Iris pigment epithelial cell (primary cell): ENCODE results near the gene SLC18A2.
"Not testable (repeated sequence)": the region's sequence is repeated elsewhere in the genome, so short reads cannot be mapped to it uniquely, and the experiment has no call there.

Experiments
- DNase-seq: peaks from one replicate; pipeline ENCODE4 v3.0.0-alpha.2; 2011; ENCODE audit warnings: low read depth

The SLC18A2 gene

DNA sequence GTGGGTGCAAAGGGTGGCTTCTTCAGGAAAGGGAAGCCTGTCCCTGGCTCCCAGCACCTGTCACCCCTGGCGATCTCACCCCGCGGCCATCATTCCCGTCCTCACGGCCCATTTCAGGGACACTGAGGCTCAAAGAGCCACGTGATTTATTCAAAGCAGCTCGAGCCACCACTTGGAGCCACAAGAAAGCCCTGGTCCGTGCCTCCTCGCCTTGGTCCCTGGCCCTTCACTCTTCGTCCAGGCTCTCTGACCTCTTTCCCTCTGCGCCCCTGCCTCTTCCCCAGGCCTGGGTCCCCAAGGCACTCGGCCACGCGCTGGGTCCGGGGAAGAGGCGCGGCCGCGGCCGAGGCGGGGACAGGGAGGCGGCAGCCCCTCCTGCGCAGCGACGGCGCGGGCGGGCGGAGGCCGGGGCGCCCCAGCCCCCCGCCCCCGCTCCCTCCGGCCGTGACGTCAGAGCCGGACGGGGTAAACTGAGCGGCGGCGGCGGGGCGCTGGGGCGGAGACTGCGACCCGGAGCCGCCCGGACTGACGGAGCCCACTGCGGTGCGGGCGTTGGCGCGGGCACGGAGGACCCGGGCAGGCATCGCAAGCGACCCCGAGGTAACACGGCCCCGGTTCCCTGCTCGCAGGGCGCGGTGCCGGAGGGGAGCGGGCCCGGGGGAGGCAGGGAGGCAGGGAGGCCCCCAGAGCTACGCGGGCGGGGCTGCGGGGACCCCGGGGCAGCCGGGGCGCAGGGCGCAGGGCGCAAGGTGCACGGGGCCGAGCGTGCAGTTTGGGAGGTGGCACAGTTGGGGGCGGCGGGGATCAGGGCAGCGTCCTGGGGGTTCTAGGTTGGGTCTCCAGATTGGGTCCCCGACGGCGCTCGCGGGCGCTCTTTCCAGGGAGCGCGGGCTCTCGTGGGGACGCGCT, at the start of gene SLC18A2:
SLC18A2 (plus strand) TSS at position 494 of the 909 bp plus-strand sequence. CDS start 580 bp downstream, outside the sequence.
- no peak for DNase-seq

- no peak for DNase-seq
These were observed 43.7 kb upstream of the SLC18A2 start, which contains the start of gene KCNK18 for GRCh38 chr10:117197189-117197588. Gene KCNK18, plus strand, starts transcription at chr10:117197489. Its CDS starts 0 bp downstream, at chr10:117197489.

- DNase-seq: no peak
These were observed 42.8 kb upstream of the SLC18A2 start for GRCh38 chr10:117198088-117198487.

DNA sequence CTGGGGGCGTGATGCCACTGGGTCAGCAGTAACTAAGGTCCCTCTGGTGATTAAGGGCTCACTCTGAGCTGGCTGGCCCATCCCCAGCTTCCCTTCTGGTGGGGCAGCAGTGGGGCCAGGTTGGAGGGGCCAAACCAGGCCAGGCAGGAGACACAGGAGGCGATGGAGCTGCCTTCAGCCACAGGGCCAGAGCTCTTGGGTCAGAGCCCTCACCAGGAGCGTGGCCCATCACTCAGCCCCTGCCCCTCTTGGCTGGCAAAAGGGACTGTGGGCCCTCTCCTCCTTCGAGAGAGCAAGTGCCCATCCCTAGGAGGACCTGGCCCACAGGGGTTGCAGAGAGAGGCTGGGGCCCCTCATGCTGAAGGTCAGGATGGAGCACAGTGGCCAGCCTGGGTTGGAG, 39.1 kb upstream of the SLC18A2 start:
- DNase-seq: no peak

DNA sequence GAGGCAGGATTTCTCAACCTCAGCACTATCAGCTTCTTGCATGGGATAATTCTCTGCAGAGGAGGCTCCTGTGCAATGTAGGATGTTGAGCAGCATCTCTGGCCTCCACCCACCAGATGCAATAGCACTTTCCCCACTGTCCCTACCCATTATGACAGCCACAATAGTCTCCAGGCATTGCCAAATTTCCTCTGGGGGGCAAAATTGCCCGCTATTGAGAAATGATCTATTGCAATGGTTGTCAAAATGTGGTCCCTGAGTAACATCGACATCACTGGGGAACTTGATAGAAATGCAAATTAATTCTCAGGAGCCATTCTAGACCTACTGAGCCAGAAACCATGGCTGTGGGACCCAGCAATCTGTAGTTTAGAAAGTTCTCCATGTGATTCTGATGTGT, 36.6 kb upstream of the SLC18A2 start:
- DNase-seq: no peak

GRCh38 chr10:117212176-117212575, 28.7 kb upstream of the SLC18A2 start:
- no peak for DNase-seq

GRCh38 chr10:117214401-117214800, 26.5 kb upstream of the SLC18A2 start:
- DNase-seq: peak; percentile 58

- no peak for DNase-seq
These were observed 25.8 kb upstream of the SLC18A2 start for GRCh38 chr10:117215079-117215478.

DNA sequence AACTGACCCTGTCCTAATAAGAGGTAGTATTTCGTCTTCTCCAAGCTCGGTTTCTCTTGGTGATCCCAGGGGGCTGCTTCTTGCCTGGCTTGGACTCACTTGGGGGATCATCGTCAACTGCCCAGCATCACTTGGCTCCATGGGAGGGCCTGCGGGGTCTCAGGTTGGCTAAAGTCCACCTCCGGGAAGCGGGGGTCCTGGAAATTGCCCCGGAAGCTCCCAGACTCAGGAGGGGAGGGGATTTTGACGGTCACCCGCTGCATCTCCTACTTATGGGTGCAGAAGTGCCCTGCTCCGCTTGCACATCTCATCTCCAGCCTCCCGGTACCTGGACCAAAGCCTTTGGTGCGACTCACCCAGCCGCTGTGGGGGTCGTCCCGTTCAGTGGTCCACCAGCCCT, 24.9 kb upstream of the SLC18A2 start:
- DNase-seq: no peak

- peak; percentile 57 for DNase-seq
These were observed 24.2 kb upstream of the SLC18A2 start for GRCh38 chr10:117216611-117217195.

GRCh38 chr10:117217196-117217761, 23.6 kb upstream of the SLC18A2 start:
- no peak for DNase-seq

DNA sequence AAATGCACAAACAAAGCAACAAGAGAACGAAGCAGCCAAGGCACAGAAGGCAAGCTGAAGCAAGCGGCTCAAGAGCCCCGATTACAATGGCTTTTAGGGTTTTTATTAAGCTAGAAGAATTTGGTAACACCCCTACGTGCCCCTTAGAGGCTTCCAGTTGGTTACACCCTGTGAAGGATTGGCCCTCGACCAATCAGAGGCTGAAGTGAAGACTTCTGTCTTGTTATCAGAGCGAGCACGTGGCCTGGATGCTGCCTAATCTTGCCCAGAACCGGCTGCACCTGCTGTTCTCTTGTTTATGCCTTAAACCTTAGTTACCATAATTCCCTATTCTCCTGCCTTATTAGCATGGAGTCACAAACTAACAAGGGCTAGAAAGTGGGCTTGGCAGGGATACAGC, 22.3 kb upstream of the SLC18A2 start:
- DNase-seq: no peak

DNA sequence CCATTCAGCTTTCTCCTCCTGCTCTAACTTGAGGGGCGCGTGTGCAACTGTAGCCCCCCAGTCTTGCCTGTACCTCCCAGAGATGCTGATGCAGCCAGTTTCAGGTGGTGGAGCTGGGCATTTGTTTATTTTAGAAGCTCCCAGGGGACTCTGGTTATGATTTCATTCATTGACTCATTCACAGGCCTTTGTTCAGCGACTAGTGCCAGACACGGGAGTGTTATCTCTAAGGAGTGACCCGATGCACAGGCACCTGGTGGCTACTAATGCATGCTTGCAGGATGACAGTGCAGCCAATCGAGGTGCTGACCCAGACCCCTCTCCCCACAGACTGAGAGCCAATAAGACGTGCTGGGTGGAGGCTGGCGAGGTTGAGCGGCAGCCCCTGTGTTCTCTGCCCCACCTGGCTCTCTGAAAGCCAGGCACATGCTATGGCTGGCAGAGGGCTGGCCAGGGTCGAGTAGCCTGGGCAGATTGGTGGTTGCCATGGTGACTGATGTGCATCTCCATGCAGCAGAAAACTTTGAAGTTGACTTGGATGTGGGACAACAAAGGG, 19.7 kb upstream of the SLC18A2 start:
- no peak for DNase-seq

DNA sequence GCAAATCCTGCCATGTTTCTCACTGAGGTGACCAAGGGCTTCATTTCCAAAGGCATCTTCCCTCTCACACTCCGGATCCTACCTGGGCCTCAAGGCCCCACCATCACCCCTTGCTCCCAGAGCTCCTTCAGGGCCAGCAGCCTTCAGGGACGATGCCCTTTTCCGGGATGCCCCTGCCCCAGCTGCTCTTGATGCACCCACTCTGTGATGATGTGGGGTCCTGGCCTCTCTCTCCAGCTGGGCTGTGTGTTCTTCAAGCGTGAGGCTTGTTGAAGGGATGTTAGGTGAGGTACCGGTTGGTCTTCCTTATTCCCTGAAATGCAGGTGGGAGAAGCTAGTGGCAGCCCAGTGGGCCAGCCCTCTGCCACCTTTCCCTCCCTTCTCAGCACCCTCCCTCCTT, 18.4 kb upstream of the SLC18A2 start:
- DNase-seq: no peak

DNA sequence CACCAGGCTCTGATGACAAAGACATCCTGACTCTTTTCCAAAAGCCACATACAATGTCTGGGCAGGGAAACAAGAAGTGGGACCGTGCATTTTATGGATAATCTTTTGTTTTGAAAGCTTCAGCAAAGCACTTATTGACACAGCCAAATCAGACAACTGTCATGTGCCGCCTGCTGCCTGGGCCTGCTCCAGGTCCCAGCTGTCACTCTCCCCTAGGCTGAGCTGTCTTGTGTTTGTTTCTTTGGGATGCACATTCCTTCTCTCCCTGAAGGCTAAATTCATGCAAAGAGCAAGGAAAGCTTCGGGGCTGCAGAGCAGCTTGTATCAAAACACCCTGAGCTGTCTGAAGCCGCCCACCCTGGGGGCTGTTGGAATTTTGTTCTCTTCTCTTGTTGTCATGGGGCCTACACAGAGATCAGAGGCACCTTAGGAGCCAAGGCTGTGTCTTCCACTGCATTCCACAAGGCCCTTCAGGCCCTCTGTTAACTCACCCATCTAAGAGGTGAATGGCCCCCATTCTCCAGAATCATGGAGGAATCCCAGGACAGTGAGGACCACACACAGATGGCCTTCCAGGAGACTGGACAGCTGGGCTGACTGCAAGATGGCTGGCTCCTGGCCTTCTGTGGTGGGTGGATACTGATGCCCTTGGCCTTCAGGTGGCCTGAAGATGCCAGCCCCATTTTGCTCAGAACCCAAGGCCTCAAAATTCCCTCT, 17.8 kb upstream of the SLC18A2 start:
- DNase-seq: no peak

GRCh38 chr10:117223693-117224430, 17.1 kb upstream of the SLC18A2 start:
- no peak for DNase-seq

DNA sequence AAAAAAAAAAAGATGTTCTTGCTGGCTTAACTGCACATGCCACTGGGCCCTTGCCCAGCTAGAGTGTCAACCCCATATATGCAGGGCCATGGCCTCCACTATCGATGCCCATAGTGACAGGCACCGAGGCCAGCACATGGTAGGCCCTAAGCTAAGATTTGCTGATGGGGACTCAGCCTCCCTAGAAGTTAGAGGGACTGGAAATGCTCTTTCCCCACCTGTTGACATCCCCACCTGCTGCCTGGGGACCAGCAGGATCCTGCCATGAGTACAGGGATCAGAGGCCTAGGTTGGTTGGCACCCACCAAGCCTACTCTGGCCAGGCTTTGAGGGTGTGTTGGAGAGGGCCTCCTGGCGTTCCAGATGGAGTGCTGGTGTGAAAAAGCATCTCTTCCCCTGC, 16.0 kb upstream of the SLC18A2 start:
- DNase-seq: no peak

- DNase-seq: peak; percentile 57
These were observed 14.0 kb upstream of the SLC18A2 start for GRCh38 chr10:117226813-117227451.

GRCh38 chr10:117228210-117228609, 12.7 kb upstream of the SLC18A2 start:
- no peak for DNase-seq

- not testable (repeated sequence) for DNase-seq
These were observed 10.8 kb upstream of the SLC18A2 start for GRCh38 chr10:117230107-117230506.
